Bronchial epithelial cell (primary cell): Measurements from ENCODE around the gene TAGLN. TPM values are rescaled to one million over a fixed set of nuclear protein-coding genes. Genes with fewer than 3 reads are reported as not detected.
A peak's percentile ranks its signal among the peaks of the same experiment; 100 is the strongest.

ENCODE experiments used
- DNase-seq: peaks from one replicate; pipeline ENCODE4 v3.0.0-alpha.2; 2010; ENCODE audit warnings: low read depth
- FAIRE-seq: peaks from 2 replicates; lab custom pipeline; 2011; peaks lifted over from hg19 to GRCh38; lab: Jason Lieb, UNC
- H3K27me3 ChIP-seq: 2 replicates; pipeline ENCODE4 v1.5.1; 2011; ENCODE audit warnings: low read length; ENCODE audit not compliant: control insufficient read depth, insufficient read depth
- H3K36me3 ChIP-seq: 2 replicates; pipeline ENCODE4 v1.5.1; 2011; ENCODE audit warnings: low read length; ENCODE audit not compliant: control insufficient read depth, insufficient read depth
- H3K4me3 ChIP-seq: 2 replicates; pipeline ENCODE4 v1.5.1; 2011; ENCODE audit warnings: mild to moderate bottlenecking, low read depth, low read length, control low read depth
- total RNA-seq: library from RNA; depleted of rRNA; stranded (reverse); fragments of >200 nt; gene quantifications from 2 replicates; pipeline ENCODE4 v1.2.1, GENCODE V29; 2014
- TF ChIP-seq, protein P1 (sequence below): IDR thresholded peaks from 2 replicates; pipeline ENCODE4 v1.5.1; 2011; ENCODE audit warnings: mild to moderate bottlenecking, moderate library complexity, low read length, control low read depth, inconsistent platforms; ENCODE audit not compliant: insufficient read depth, severe bottlenecking

TAGLN gene
- total RNA-seq, 1 donor from 2014 or later, result 12.4 TPM

DNA sequence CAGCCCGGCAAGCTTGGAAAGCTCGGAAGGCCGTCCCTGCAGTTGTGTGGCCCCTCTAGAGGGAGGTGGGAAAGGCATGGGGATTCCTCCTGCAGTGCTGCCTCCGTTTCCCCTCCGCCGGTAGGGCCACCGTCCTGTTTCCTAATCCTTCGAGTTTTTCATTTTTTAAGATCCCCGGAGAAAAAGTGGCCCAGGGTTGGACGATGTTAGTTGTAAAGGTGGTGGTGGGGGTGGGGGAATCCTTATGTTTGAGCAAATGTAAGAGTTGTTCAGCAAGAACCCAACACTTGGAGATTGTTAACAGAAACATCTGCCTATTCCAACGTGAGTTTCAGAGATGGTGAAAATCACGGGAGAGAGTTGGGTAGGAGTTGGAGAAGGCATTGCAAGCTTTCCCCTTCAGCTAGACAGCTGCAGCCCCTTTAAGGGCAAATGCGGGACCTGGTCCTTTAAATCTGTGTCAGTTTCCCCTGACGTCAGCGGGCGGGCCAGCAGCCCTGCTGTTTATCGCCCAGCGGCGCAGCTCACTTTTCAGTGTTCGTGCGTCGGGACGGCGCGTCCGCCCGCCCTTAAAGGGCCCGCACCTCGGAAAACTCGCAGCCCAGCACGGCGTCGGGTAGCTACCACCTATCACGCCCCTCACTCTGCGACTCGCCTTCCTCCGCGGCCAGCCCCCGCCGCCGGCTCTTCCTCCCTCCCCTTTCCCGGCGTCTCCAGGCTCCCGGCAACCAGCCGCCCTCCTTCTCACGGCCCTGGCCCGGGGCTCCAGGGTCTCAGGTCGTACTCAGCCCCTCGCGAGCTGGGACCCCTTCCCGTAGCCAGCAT lies 20.7 kb upstream of the TAGLN start, which contains the start of gene SIDT2:
TSS of gene SIDT2 (plus strand) at position 534 of the 825 bp plus-strand sequence. CDS start 521 bp downstream, outside the sequence.
- peaks cover 2% of the 10 kb centered on the region for H3K36me3 ChIP-seq
- H3K27me3 ChIP-seq, result no peaks in the 10 kb centered on the region
- peak; percentile 83 for DNase-seq
- H3K4me3 ChIP-seq, result peak within 1 kb of the TSS; percentile 77
- TF ChIP-seq, protein P1, sequence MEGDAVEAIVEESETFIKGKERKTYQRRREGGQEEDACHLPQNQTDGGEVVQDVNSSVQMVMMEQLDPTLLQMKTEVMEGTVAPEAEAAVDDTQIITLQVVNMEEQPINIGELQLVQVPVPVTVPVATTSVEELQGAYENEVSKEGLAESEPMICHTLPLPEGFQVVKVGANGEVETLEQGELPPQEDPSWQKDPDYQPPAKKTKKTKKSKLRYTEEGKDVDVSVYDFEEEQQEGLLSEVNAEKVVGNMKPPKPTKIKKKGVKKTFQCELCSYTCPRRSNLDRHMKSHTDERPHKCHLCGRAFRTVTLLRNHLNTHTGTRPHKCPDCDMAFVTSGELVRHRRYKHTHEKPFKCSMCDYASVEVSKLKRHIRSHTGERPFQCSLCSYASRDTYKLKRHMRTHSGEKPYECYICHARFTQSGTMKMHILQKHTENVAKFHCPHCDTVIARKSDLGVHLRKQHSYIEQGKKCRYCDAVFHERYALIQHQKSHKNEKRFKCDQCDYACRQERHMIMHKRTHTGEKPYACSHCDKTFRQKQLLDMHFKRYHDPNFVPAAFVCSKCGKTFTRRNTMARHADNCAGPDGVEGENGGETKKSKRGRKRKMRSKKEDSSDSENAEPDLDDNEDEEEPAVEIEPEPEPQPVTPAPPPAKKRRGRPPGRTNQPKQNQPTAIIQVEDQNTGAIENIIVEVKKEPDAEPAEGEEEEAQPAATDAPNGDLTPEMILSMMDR, result no peak
- no peak for FAIRE-seq

- DNase-seq, result no peak
- peak overlapping the region; percentile 77 for H3K4me3 ChIP-seq
- peaks cover 4% of the 10 kb centered on the region for H3K36me3 ChIP-seq
- H3K27me3 ChIP-seq, result no peaks in the 10 kb centered on the region
- no peak for FAIRE-seq
- TF ChIP-seq, protein P1, result no peak
These were observed 19.8 kb upstream of the TAGLN start for GRCh38 chr11:117179048-117179999.

DNA sequence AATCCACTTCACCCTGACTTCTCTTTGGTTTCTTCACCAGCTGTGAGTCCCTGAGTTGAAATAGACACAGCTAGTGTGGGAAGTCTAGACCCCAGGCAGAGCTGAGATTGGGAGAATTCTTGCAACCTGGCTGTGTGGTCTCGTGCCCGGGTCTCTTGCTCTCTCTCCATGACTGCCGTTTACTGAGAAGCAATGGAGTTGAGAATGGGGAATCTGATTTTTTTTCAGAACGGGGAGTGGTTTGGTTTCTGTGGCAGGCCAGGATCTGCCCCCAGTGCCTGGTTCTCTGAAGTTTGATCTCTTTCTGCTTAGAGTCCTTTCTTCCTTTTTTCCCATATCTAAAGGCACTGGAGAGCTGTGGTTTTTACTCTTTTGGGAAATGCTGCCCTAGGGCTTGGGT lies 19.1 kb upstream of the TAGLN start:
- Histone ChIP-seq H3K27me3 (no peaks in the 10 kb centered on the region), H3K36me3 (peaks cover 4% of the 10 kb centered on the region), H3K4me3 (peak overlapping the region; percentile 77)
- TF ChIP-seq, protein P1, result no peak
- FAIRE-seq (no peak), DNase-seq (no peak)

GRCh38 chr11:117180661-117181585 lies 18.2 kb upstream of the TAGLN start:
- Histone ChIP-seq H3K27me3 (no peaks in the 10 kb centered on the region), H3K4me3 (no peak overlapping the region), H3K36me3 (peaks cover 4% of the 10 kb centered on the region)
- TF ChIP-seq, protein P1, result peak; percentile 88
- peak; percentile 58 for DNase-seq
- no peak for FAIRE-seq
